Type B pancreatic cell (in vitro differentiated cells): ENCODE measurements around the gene MGAT5B. TPM values are rescaled to one million over a fixed set of nuclear protein-coding genes. Genes with fewer than 3 reads are reported as not detected.

ENCODE experiments used
- DNase-seq: peaks from one replicate; pipeline ENCODE4 v3.0.0; 2021; ENCODE audit warnings: mixed read lengths; ENCODE audit not compliant: unreplicated experiment; ENCODE audit errors: extremely low spot score
- H3K27ac Mint-ChIP-seq: 2 replicates; pipeline ENCODE4 v1.8.0; 2021; ENCODE audit warnings: mild to moderate bottlenecking, mixed read lengths
- H3K27me3 Mint-ChIP-seq: 2 replicates; pipeline ENCODE4 v1.8.0; 2021; ENCODE audit warnings: mixed read lengths
- H3K36me3 Mint-ChIP-seq: 2 replicates; pipeline ENCODE4 v1.8.0; 2021; ENCODE audit warnings: mixed read lengths
- H3K4me1 Mint-ChIP-seq: one replicate; pipeline ENCODE4 v1.8.0; 2021; ENCODE audit warnings: mixed read lengths; ENCODE audit not compliant: unreplicated experiment
- H3K4me3 Mint-ChIP-seq: 2 replicates; pipeline ENCODE4 v1.8.0; 2021; ENCODE audit warnings: mild to moderate bottlenecking, mixed read lengths
- H3K9me3 Mint-ChIP-seq: 2 replicates; pipeline ENCODE4 v1.8.0; 2021; ENCODE audit warnings: mixed read lengths
- total RNA-seq: library from RNA; stranded (reverse); gene quantifications from 2 replicates; pipeline ENCODE4 v1.2.1, GENCODE V29; 2021; ENCODE audit warnings: low replicate concordance
- TF ChIP-seq, protein P1 (sequence below): fragments of 200-600 bp; sonication (generic); conservative IDR thresholded peaks from 2 replicates; pipeline ENCODE4 v1.5.0; 2021; ENCODE audit warnings: antibody characterized with exemption, mild to moderate bottlenecking

Gene MGAT5B
- total RNA-seq, 1 donor from 2014 or later = 15.9 TPM

- no peak overlapping the region for H3K27ac Mint-ChIP-seq
These were observed 72.1 kb downstream of the MGAT5B start for GRCh38 chr17:76940295-76940694.

GRCh38 chr17:76940738-76941350 is 72.6 kb downstream of the MGAT5B start:
- no peak for DNase-seq
- TF ChIP-seq, protein P1, sequence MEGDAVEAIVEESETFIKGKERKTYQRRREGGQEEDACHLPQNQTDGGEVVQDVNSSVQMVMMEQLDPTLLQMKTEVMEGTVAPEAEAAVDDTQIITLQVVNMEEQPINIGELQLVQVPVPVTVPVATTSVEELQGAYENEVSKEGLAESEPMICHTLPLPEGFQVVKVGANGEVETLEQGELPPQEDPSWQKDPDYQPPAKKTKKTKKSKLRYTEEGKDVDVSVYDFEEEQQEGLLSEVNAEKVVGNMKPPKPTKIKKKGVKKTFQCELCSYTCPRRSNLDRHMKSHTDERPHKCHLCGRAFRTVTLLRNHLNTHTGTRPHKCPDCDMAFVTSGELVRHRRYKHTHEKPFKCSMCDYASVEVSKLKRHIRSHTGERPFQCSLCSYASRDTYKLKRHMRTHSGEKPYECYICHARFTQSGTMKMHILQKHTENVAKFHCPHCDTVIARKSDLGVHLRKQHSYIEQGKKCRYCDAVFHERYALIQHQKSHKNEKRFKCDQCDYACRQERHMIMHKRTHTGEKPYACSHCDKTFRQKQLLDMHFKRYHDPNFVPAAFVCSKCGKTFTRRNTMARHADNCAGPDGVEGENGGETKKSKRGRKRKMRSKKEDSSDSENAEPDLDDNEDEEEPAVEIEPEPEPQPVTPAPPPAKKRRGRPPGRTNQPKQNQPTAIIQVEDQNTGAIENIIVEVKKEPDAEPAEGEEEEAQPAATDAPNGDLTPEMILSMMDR = peak; percentile 37
- peaks cover 4% of the 10 kb centered on the region for H3K36me3 Mint-ChIP-seq

More at GRCh38 chr17:76940295-76940694, 72.1 kb downstream of the MGAT5B start:
- Mint-ChIP-seq H3K4me1 (peaks cover 7% of the 10 kb centered on the region), H3K27me3 (peaks cover 16% of the 10 kb centered on the region), H3K36me3 (peaks cover 4% of the 10 kb centered on the region), H3K9me3 (no peaks in the 10 kb centered on the region), H3K4me3 (no peak overlapping the region)
- no peak for DNase-seq
- TF ChIP-seq, protein P1 = no peak

GRCh38 chr17:76943202-76943601 is 75.0 kb downstream of the MGAT5B start:
- H3K9me3 Mint-ChIP-seq = no peaks in the 10 kb centered on the region
- no peak overlapping the region for H3K4me3 Mint-ChIP-seq
- DNase-seq = no peak
- peaks cover 7% of the 10 kb centered on the region for H3K4me1 Mint-ChIP-seq
- peaks cover 16% of the 10 kb centered on the region for H3K27me3 Mint-ChIP-seq
- peaks cover 4% of the 10 kb centered on the region for H3K36me3 Mint-ChIP-seq
- no peak overlapping the region for H3K27ac Mint-ChIP-seq
- TF ChIP-seq, protein P1 = no peak

More at GRCh38 chr17:76940738-76941350, 72.6 kb downstream of the MGAT5B start:
- no peaks in the 10 kb centered on the region for H3K9me3 Mint-ChIP-seq
- H3K4me1 Mint-ChIP-seq = peaks cover 7% of the 10 kb centered on the region
- H3K27me3 Mint-ChIP-seq = peaks cover 16% of the 10 kb centered on the region
- H3K27ac Mint-ChIP-seq = no peak overlapping the region
- H3K4me3 Mint-ChIP-seq = no peak overlapping the region

- H3K27ac Mint-ChIP-seq = no peak overlapping the region
- DNase-seq = no peak
- TF ChIP-seq, protein P1 = no peak
- H3K9me3 Mint-ChIP-seq = no peaks in the 10 kb centered on the region
- H3K36me3 Mint-ChIP-seq = peaks cover 4% of the 10 kb centered on the region
- peaks cover 16% of the 10 kb centered on the region for H3K27me3 Mint-ChIP-seq
- H3K4me3 Mint-ChIP-seq = peak overlapping the region; percentile 12
- peaks cover 7% of the 10 kb centered on the region for H3K4me1 Mint-ChIP-seq
These were observed 75.6 kb downstream of the MGAT5B start for GRCh38 chr17:76943781-76944213.

DNA sequence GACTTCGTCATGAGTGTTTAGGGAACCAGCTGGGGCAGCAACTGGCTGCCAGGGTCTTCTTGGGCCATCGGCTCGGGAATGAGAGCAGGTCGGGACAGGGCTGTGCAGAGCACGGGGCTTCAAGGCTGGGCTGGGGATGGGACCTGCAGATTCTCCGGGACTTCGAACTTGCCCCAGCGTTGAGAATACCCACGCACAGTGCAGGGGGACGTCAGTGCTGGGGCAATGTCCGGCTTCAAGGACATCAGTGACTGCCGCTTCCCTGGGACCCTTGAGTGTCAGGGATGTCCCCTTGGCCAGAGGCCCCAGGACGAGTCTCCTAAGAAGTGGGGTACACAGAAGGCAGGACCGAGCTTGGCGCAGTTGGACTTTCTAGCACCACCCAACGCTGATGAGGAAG is 76.3 kb downstream of the MGAT5B start:
- Mint-ChIP-seq H3K4me3 (no peak overlapping the region), H3K27me3 (peaks cover 16% of the 10 kb centered on the region), H3K36me3 (peaks cover 4% of the 10 kb centered on the region), H3K4me1 (peaks cover 7% of the 10 kb centered on the region), H3K27ac (no peak overlapping the region), H3K9me3 (no peaks in the 10 kb centered on the region)
- TF ChIP-seq, protein P1 = no peak
- no peak for DNase-seq
